HG02571 (cell line): ENCODE measurements around the gene SNX20.

Experiments
- ATAC-seq: cut with Tn5 transposase; IDR thresholded peaks from one replicate; pipeline ENCODE4 v1.9.1; 2021; ENCODE audit warnings: mild to moderate bottlenecking, moderate library complexity; ENCODE audit not compliant: unreplicated experiment

Gene SNX20

DNA sequence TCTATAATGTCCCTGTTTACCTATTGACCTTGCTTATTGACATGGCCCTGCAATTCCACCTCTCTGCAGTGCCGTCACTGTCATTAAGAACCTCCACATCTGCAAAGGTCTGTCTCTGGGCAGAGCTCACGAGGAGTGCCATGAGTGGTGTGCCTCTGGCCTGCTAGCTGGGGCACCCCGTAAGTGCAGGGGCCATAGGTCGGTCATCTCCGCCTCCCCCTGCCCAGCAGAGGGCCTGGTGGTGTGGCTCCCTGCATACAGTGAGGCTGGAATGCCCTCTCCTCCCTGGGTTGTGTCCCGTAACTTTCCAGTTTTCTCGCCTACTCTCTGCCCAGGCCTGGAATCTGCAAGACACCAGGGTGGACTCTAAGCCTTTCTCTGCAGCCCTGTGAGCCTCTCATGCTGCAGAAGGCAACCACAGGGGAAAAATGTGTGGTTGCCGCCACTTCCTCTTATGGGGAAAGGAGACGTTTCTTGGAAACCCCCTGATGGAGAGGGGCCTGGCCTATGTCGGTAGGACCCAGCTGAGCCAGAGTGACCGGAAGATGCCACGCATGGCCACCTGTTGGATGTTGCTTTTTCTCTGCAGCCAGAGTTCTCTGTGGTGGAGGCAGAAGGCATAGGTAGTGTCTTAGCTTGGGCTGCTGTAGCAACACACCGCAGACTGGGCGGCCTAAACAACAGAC, 2.7 kb upstream of the SNX20 start:
- peak; percentile 49 for ATAC-seq

- no peak for ATAC-seq
Measured at GRCh38 chr16:50680556-50680893, 587 bp downstream of the SNX20 start.

GRCh38 chr16:50679676-50680555, 1.2 kb downstream of the SNX20 start:
- ATAC-seq: no peak

GRCh38 chr16:50679266-50679665, 1.8 kb downstream of the SNX20 start:
- ATAC-seq: no peak

GRCh38 chr16:50678531-50678930, 2.6 kb downstream of the SNX20 start:
- ATAC-seq: no peak

DNA sequence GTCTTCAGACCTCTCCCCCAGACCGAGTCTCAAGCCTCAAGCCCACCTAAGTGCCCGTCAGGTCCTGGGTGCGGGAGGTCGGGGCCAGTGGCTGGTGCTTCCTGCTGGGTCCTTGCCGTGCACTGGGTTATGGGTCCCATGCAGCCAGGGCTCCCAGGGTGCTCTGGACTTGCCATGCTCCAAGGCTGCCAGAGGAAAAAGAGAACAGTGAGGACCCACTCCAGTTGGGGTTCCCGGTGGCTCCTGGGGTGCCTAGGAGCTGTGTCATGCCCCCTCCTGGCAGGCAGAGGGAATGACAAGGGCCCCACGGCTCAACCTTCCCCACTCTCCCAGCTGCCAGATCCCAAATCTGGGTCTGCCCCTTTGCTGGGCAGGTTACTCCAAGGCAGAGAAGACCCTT, 3.8 kb downstream of the SNX20 start:
- no peak for ATAC-seq

GRCh38 chr16:50676684-50677225, 4.4 kb downstream of the SNX20 start:
- no peak for ATAC-seq

DNA sequence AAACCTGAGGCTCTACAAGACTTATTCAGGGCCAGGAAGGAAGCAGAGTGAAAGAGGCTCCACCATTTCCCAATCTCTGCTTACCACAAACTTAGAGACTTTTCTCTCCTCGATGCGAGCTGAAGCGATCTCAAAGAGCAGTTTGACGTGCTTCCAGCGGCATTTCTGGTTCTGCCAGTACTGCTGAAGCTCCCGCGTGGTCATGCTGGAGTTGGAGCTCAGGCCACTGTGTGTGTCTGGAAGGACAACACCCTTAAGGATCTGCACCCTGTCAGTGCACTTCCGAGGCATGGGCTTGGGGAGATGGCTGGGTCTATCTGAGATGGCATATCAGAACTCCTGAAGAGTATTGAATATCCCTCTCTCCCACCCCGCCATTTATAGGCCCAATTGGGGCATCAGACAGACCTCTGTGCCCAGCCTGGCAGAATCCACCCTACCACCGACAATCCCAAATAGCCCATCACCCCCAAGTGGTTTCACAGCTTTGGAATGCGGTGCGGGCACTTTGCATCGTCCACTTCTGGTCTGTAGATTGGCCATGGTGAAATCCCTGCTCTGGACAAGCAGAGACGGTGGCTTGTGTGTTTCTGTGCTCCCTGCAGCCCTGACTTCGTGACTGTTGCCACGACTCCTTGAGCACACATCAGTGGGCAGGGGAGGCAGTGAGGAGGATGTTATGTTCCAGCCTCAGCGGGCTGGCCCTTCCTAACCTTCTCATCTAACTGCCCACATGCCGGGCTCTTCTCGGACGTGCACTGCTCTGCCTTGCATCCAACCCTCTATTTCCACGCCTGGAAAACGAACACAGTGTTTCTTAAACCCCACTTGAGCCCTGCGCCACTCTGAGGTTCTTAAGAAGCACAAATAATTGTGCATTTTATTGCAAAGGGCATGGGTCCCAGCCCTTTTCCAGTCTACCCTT, 5.2 kb downstream of the SNX20 start:
- ATAC-seq: no peak

- ATAC-seq: no peak
Measured at GRCh38 chr16:50674831-50675230, 6.3 kb downstream of the SNX20 start.

DNA sequence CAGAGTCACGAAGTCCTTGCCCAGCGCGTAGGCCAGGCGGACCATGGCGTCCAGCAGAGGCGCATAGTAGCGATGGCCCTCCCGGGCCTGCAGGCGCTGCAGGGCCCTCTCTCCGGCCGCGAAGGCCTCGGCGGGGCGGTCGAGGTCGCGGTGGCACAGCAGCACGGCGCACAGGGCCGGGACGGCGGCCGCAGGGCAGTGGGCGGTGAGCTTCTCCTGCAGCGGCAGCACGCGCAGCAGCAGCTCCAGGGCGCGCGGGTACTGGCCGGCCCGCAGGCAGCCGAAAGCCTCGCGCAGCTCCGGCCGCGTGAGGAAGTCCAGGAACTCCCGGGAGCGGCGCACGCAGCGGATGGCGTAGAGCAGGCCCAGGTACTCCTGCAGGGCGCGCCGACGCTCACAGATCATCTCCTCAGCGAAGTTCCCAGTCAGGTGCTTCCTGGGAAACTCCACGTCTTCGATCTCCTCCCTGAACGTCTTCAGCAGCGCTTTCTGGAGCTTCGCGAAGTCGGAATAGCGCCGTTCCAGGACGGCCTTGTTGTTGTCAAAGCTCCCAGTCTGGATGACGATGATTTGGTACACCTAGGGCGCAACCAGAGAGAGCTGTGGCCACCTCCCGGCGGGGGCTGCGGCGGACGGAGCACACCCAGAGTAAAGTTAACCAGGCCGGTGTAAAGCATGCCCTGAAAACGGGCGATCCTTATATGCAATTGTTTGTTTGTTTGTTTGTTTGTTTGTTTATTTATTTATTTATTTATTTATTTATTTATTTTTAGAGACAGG, 7.4 kb downstream of the SNX20 start:
- no peak for ATAC-seq

DNA sequence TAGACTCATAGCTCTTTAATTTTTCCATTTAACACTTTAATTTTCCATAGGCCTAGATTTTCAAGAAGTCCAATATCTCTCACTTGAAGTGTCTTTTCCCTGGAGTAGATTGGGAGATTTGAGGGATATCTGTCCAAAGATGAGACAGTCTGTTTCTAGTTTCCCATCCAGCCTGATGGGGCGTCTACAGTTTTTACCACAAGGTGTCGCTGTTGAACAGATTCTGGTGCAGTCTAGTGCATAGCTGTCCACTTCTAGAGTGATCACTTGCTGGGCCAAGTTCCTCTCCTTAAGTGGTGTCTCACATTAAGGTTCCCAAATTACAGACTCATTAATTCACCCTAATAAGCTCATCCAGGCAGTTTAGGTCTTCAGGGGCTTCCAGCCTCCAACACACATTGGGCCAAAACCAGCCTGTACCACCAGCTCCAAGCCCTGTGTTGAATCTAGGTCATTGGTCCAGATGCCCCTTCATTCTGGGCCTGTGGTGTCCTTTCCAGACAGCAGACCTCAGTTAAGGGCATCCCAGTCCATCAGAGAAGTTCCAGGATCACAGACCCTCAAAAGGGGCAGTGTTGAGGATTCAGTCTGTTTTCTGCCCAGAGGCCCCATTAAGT, 9.4 kb downstream of the SNX20 start:
- no peak for ATAC-seq

DNA sequence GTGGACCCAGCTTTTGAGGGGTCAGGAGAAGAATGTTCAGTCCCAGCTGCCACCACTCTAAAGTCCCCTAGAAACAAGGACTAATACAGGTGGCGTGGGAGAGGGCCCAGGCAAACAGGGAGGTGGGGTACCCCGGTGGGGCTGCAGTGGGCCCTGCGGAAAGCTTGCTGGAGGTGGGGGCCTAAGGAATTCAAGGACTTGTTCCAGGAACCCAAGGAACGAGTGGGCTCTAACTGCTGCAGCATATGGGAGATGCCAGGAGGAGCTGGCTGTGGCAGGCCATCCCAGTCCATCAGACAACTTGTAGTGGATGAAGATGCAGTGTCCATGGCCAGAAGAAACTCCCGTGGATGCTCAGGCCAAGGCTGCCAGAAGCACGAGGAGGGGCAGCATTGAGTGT, 10.6 kb downstream of the SNX20 start:
- ATAC-seq: no peak

- ATAC-seq: no peak
Measured at GRCh38 chr16:50669741-50670140, 11.4 kb downstream of the SNX20 start.

GRCh38 chr16:50668368-50669008, 12.6 kb downstream of the SNX20 start:
- no peak for ATAC-seq

- ATAC-seq: no peak
Measured at GRCh38 chr16:50667497-50668367, 13.4 kb downstream of the SNX20 start.

DNA sequence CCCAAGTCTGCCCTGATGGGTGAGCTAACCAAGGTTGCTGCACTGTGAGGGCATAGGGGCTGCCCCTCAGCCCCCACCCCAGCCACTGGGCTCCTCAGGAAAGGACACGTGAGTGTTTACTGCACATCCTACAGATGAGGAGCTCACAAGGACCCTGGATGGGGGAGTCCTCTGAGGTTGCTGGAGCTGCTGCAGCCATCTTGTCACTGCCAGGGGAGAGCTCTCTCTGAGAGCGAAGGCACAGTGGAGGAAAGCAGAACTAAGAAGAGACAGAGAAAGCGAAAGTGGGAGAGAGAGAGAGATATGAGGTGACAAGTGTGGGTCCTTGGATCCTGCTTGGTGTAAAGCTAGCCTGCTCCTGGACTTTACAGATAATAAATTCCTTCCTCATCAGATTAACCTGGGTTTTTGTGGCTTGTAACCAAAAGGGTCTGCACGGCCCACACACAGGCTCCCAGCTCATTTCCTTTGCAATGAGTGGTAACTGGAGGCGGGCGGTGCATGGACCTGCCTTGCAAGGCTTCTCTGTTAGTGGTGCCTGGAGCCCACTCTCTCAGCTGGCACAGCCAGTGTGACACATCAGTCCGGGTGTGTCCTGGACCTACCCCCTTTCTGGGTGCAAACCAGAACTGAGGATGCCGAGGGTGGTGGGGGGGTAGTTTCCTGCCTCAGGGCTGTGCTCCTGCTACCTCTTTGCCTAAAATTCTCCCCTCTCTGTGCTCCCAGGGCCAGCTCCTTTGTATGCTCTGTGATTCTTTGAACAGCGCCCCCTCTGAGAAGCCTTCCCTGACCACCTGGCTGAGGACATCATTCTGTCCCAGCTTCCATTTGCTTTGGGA, 14.2 kb downstream of the SNX20 start:
- ATAC-seq: peak; percentile 77

- no peak for ATAC-seq
Measured at GRCh38 chr16:50665128-50665878, 15.8 kb downstream of the SNX20 start.
